SK-N-SH treated with all-trans-retinoic acid at 6 μM for 48 hours (cell line): Measurements from ENCODE around the gene LRMDA.

ENCODE experiments used
- ATAC-seq: fragments of 200-7000 bp; cut with Tn5 transposase; 3 replicates; pipeline ENCODE4 v1.9.1; 2020; ENCODE audit warnings: mild to moderate bottlenecking, moderate library complexity
- ARNTL ChIP-seq: fragments of 450-650 bp; formaldehyde crosslinking; IDR thresholded peaks from 2 replicates; pipeline ENCODE4 v1.5.0; 2020; ENCODE audit warnings: low read depth, mild to moderate bottlenecking, moderate library complexity, borderline replicate concordance
- BACH2 ChIP-seq: fragments of 250-450 bp; sonication (Bioruptor Pico); IDR thresholded peaks from 2 replicates; pipeline ENCODE4 v1.9.0; 2021; ENCODE audit warnings: mild to moderate bottlenecking, borderline replicate concordance
- CREB5 ChIP-seq: fragments of 250-450 bp; sonication (Bioruptor Pico); IDR thresholded peaks from 2 replicates; pipeline ENCODE4 v1.5.1; 2020; ENCODE audit warnings: low read depth, mild to moderate bottlenecking, moderate library complexity
- CSDC2 ChIP-seq: fragments of 250-450 bp; sonication (Bioruptor Pico); IDR thresholded peaks from 2 replicates; pipeline ENCODE4 v1.5.0; 2020; ENCODE audit warnings: mild to moderate bottlenecking, moderate library complexity
- CSRNP3 ChIP-seq: fragments of 250-450 bp; sonication (Bioruptor Pico); IDR thresholded peaks from 2 replicates; pipeline ENCODE4 v1.5.1; 2021; ENCODE audit warnings: mild to moderate bottlenecking, moderate library complexity
- ESRRG ChIP-seq: fragments of 250-450 bp; sonication (Bioruptor Pico); IDR thresholded peaks from 2 replicates; pipeline ENCODE4 v1.6.1; 2021; ENCODE audit warnings: mild to moderate bottlenecking
- GLIS3 ChIP-seq: fragments of 250-450 bp; sonication (Bioruptor Pico); IDR thresholded peaks from 2 replicates; pipeline ENCODE4 v1.5.0; 2020; ENCODE audit warnings: mild to moderate bottlenecking, moderate library complexity
- ISL1 ChIP-seq: fragments of 250-450 bp; sonication (Bioruptor Pico); IDR thresholded peaks from 2 replicates; pipeline ENCODE4 v2.1.2; 2022; ENCODE audit warnings: mild to moderate bottlenecking, moderate library complexity
- OSR1 ChIP-seq: fragments of 250-450 bp; sonication (Bioruptor Pico); IDR thresholded peaks from 2 replicates; pipeline ENCODE4 v1.8.0; 2022; ENCODE audit warnings: moderate library complexity, mild to moderate bottlenecking, inconsistent platforms
- PATZ1 ChIP-seq: fragments of 250-450 bp; sonication (Bioruptor Pico); IDR thresholded peaks from 2 replicates; pipeline ENCODE4 v1.8.0; 2020; ENCODE audit warnings: mild to moderate bottlenecking, moderate library complexity, borderline replicate concordance
- POU6F1 ChIP-seq: fragments of 250-450 bp; sonication (Bioruptor Pico); IDR thresholded peaks from 2 replicates; pipeline ENCODE4 v1.8.0; 2021; ENCODE audit warnings: low read depth, mild to moderate bottlenecking, moderate library complexity, borderline replicate concordance
- PPARA ChIP-seq: fragments of 250-450 bp; sonication (Bioruptor Pico); IDR thresholded peaks from 2 replicates; pipeline ENCODE4 v1.5.0; 2020; ENCODE audit warnings: mild to moderate bottlenecking, borderline replicate concordance
- RARB ChIP-seq: fragments of 250-450 bp; sonication (Bioruptor Pico); IDR thresholded peaks from 2 replicates; pipeline ENCODE4 v1.8.0; 2021; ENCODE audit warnings: mild to moderate bottlenecking, moderate library complexity
- SNAI2 ChIP-seq: fragments of 250-450 bp; sonication (Bioruptor Pico); IDR thresholded peaks from 2 replicates; pipeline ENCODE4 v1.5.0; 2020; ENCODE audit warnings: mild to moderate bottlenecking, moderate library complexity
- TCF4 ChIP-seq: fragments of 250-450 bp; sonication (Bioruptor Pico); IDR thresholded peaks from 2 replicates; pipeline ENCODE4 v1.8.0; 2021; ENCODE audit warnings: mild to moderate bottlenecking, moderate library complexity, borderline replicate concordance
- TOX ChIP-seq: fragments of 250-450 bp; sonication (Bioruptor Pico); IDR thresholded peaks from 2 replicates; pipeline ENCODE4 v1.8.0; 2021; ENCODE audit warnings: mild to moderate bottlenecking, moderate library complexity, borderline replicate concordance
- TSHZ2 ChIP-seq: fragments of 250-450 bp; sonication (Bioruptor Pico); IDR thresholded peaks from 2 replicates; pipeline ENCODE4 v1.5.0; 2020; ENCODE audit warnings: mild to moderate bottlenecking, moderate library complexity
- ZC3H10 ChIP-seq: fragments of 250-450 bp; sonication (Bioruptor Pico); IDR thresholded peaks from 2 replicates; pipeline ENCODE4 v1.5.1; 2021; ENCODE audit warnings: mild to moderate bottlenecking, moderate library complexity
- ZFP3 ChIP-seq: fragments of 250-450 bp; sonication (Bioruptor Pico); IDR thresholded peaks from 2 replicates; pipeline ENCODE4 v1.5.0; 2020; ENCODE audit warnings: mild to moderate bottlenecking, moderate library complexity
- ZFP30 ChIP-seq: fragments of 450-650 bp; formaldehyde crosslinking; IDR thresholded peaks from 2 replicates; pipeline ENCODE4 v1.5.0; 2022; ENCODE audit warnings: mild to moderate bottlenecking, moderate library complexity
- ZNF565 ChIP-seq: fragments of 450-650 bp; formaldehyde crosslinking; conservative IDR thresholded peaks from 2 replicates; pipeline ENCODE4 v1.5.0; 2020; ENCODE audit warnings: low read depth, mild to moderate bottlenecking, moderate library complexity
- ZNF70 ChIP-seq: fragments of 450-650 bp; formaldehyde crosslinking; IDR thresholded peaks from 2 replicates; pipeline ENCODE4 v1.5.0; 2020; ENCODE audit warnings: mild to moderate bottlenecking, moderate library complexity
- ZNF8 ChIP-seq: fragments of 450-650 bp; formaldehyde crosslinking; IDR thresholded peaks from 2 replicates; pipeline ENCODE4 v1.5.0; 2020; ENCODE audit warnings: mild to moderate bottlenecking, moderate library complexity

Gene LRMDA

GRCh38 chr10:75508814-75509306, 77.4 kb downstream of the LRMDA start:
- TF ChIP-seq ZFP3 (CRISPR knock-in tag): no peak
- no peak for TF ChIP-seq OSR1 (CRISPR knock-in tag)
- peak; percentile 98 for TF ChIP-seq TCF4
- peak; percentile 95 for TF ChIP-seq SNAI2 (CRISPR knock-in tag)
- TF ChIP-seq POU6F1 (CRISPR knock-in tag): no peak
- TF ChIP-seq TSHZ2 (CRISPR knock-in tag): peak; percentile 67; the same call in 1 of the 2 replicates
- 0 out of 2 replicates have a peak, but pooled peaks have one; percentile 72 for TF ChIP-seq ZNF565
- TF ChIP-seq ZNF70 (CRISPR knock-in tag): no peak
- peak; percentile 24; the same call in 1 of the 2 replicates for TF ChIP-seq ZNF8 (CRISPR knock-in tag)
- no peak for TF ChIP-seq ARNTL (CRISPR knock-in tag)
- peak; percentile 24; the same call in 1 of the 2 replicates for TF ChIP-seq PATZ1 (CRISPR knock-in tag)
- peak; percentile 13; the same call in 1 of the 2 replicates for TF ChIP-seq GLIS3 (CRISPR knock-in tag)
- no peak for TF ChIP-seq ZC3H10
- TF ChIP-seq PPARA (CRISPR knock-in tag): no peak
- peak; percentile 26; the same call in 1 of the 2 replicates for TF ChIP-seq CREB5 (CRISPR knock-in tag)
- TF ChIP-seq CSDC2 (CRISPR knock-in tag): no peak
- no peak; the same call in 1 of the 2 replicates for TF ChIP-seq RARB (CRISPR knock-in tag)
- no peak for TF ChIP-seq BACH2 (CRISPR knock-in tag)
- TF ChIP-seq CSRNP3 (CRISPR knock-in tag): no peak
- peak; percentile 29; the same call in 1 of the 2 replicates for TF ChIP-seq ZFP30 (CRISPR knock-in tag)
- no peak for TF ChIP-seq ESRRG (CRISPR knock-in tag)
- TF ChIP-seq ISL1 (CRISPR knock-in tag): no peak
- no peak for TF ChIP-seq TOX (CRISPR knock-in tag)

GRCh38 chr10:75509706-75510105, 78.3 kb downstream of the LRMDA start:
- no peak for ATAC-seq
- TF ChIP-seq CSDC2 (CRISPR knock-in tag) (no peak), ESRRG (CRISPR knock-in tag) (no peak), ZC3H10 (no peak), CSRNP3 (CRISPR knock-in tag) (no peak), TCF4 (no peak), ISL1 (CRISPR knock-in tag) (no peak), ARNTL (CRISPR knock-in tag) (no peak), SNAI2 (CRISPR knock-in tag) (no peak), PPARA (CRISPR knock-in tag) (no peak), PATZ1 (CRISPR knock-in tag) (no peak), ZFP30 (CRISPR knock-in tag) (no peak), ZNF565 (no peak), TOX (CRISPR knock-in tag) (no peak), POU6F1 (CRISPR knock-in tag) (no peak), ZNF70 (CRISPR knock-in tag) (no peak)

More at GRCh38 chr10:75508814-75509306, 77.4 kb downstream of the LRMDA start:
- peak; percentile 74 for ATAC-seq
